Stimulated activated naive CD8-positive, alpha-beta T cell treated with anti-CD3 and anti-CD28 coated beads, Interleukin-15, Interleukin-2, amounts not matched to agents 100 U/mL and 50 U/mL, for 24 hours (primary cell): ENCODE data around the gene MT3.
A peak's percentile ranks its signal among the peaks of the same experiment; 100 is the strongest.
"Not testable (repeated sequence)": the region's sequence is repeated elsewhere in the genome, so short reads cannot be mapped to it uniquely, and the experiment has no call there.

Experiments
- ATAC-seq: fragments of 150-1000 bp; cut with Tn5 transposase; one replicate; pipeline ENCODE4 v1.10.0; 2021
- DNase-seq: peaks from one replicate; pipeline ENCODE4 v3.0.0; 2021

The MT3 gene

GRCh38 chr16:56610017-56610608 is 20.8 kb downstream of the MT3 start:
- DNase-seq (peak; percentile 85), ATAC-seq (peak; percentile 57)

GRCh38 chr16:56610609-56611111 is 21.3 kb downstream of the MT3 start:
- no peak for DNase-seq
- peak; percentile 33 for ATAC-seq

- no peak for ATAC-seq
- no peak for DNase-seq
Measured at GRCh38 chr16:56611281-56611833, 22.0 kb downstream of the MT3 start.

GRCh38 chr16:56613706-56614105 is 24.4 kb downstream of the MT3 start:
- no peak for DNase-seq
- ATAC-seq: no peak

- peak; percentile 74 for ATAC-seq
- no peak for DNase-seq
Measured at GRCh38 chr16:56614549-56614991, 25.2 kb downstream of the MT3 start.

- DNase-seq (no peak), ATAC-seq (no peak)
Measured at GRCh38 chr16:56615353-56615752, 26.0 kb downstream of the MT3 start.

- no peak for ATAC-seq
Measured at GRCh38 chr16:56616608-56617211, 27.4 kb downstream of the MT3 start.

GRCh38 chr16:56617212-56618085 is 28.1 kb downstream of the MT3 start:
- ATAC-seq (no peak), DNase-seq (peak; percentile 58)

More at GRCh38 chr16:56616608-56617211, 27.4 kb downstream of the MT3 start:
- DNase-seq: no peak

GRCh38 chr16:56618138-56618537 is 28.8 kb downstream of the MT3 start:
- no peak for ATAC-seq
- DNase-seq: no peak

GRCh38 chr16:56620339-56620897 is 31.1 kb downstream of the MT3 start:
- ATAC-seq (no peak), DNase-seq (no peak)

- ATAC-seq, DNase-seq: not testable (repeated sequence)
Measured at GRCh38 chr16:56621665-56622445, 32.5 kb downstream of the MT3 start.

GRCh38 chr16:56623184-56623583 is 33.9 kb downstream of the MT3 start:
- DNase-seq: not testable (repeated sequence)

GRCh38 chr16:56623637-56624036 is 34.3 kb downstream of the MT3 start:
- no peak for ATAC-seq
- no peak for DNase-seq

More at GRCh38 chr16:56623184-56623583, 33.9 kb downstream of the MT3 start:
- not testable (repeated sequence) for ATAC-seq

- ATAC-seq (peak; percentile 89), DNase-seq (peak; percentile 50)
Measured at GRCh38 chr16:56625140-56625942, 36.0 kb downstream of the MT3 start, which contains the start of gene MT1E. Gene MT1E, plus strand, starts transcription at chr16:56625781. Its CDS starts 71 bp downstream, at chr16:56625852.

- ATAC-seq: peak; percentile 51
- no peak for DNase-seq
Measured at GRCh38 chr16:56625943-56626654, 36.8 kb downstream of the MT3 start.

GRCh38 chr16:56626685-56627084 is 37.4 kb downstream of the MT3 start:
- ATAC-seq (no peak), DNase-seq (no peak)

- DNase-seq (no peak), ATAC-seq (no peak)
Measured at GRCh38 chr16:56628486-56629350, 39.4 kb downstream of the MT3 start.

GRCh38 chr16:56629531-56629930 is 40.2 kb downstream of the MT3 start:
- DNase-seq (no peak), ATAC-seq (no peak)

GRCh38 chr16:56630134-56630533 is 40.8 kb downstream of the MT3 start:
- no peak for DNase-seq
- peak; percentile 29 for ATAC-seq
